Occipital lobe (tissue), 2 donors: Measurements from ENCODE around the gene SCRG1. TPM values are rescaled to one million over a fixed set of nuclear protein-coding genes. Genes with fewer than 3 reads are reported as not detected.
A peak's percentile ranks its signal among the peaks of the same experiment; 100 is the strongest.

ENCODE experiments used
- DNase-seq: peaks from one replicate; lab custom pipeline; 2025; lab: John Stamatoyannopoulos, UW
- total RNA-seq: library from RNA; depleted of rRNA; stranded (reverse); fragments of >200 nt; gene quantifications from one replicate; pipeline ENCODE4 v1.2.3, GENCODE V29; 2014

Gene SCRG1
- total RNA-seq, 1 donor from 2014 or later: 2.8 TPM

DNA sequence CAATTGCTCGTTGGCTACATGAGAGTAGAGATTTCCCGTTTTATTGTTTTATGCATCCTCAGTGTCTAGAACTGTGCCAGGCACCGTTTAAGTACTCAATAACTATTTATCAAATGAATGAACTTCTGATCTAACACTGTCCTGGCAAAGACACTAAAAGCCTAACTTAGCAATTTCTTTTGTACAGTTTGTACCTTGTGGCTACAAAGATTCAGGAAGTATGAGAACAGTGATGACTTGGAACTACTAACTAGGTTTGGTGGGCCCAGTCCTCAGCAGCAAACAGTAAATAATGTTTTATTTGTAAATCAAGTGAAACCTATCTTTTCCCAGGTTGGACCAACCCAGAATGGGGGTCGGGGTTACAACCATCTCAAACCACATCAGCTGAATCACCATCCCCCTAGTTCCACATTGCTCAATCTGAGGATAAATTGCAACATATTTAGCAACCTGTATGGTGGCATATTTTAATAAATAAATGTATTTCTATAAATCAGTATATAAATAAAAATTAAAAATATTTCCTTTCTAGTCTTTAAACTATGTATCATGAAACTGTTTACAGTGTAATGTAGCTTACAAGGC is 12.3 kb upstream of the SCRG1 start:
- DNase-seq: no peak

DNA sequence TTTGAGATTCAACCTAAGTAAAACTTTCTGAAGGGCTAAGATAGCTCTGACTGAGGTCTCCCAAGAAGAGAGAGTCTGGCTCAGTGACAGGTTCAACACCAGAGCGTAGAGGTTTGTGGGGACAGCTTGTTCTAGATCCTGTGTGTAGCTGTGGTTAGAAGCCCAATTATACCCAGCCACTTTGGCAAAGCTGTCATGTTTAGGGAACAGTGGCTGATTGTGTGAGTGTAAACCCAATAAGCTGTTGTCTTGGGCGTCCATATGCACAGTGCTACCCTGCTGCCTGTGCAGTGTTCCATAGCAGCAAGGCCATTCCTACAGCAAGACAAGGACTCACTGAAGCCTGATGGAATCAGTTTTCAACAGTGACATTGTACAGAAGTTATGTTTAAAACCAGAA is 11.2 kb upstream of the SCRG1 start:
- peak; percentile 32 for DNase-seq

DNA sequence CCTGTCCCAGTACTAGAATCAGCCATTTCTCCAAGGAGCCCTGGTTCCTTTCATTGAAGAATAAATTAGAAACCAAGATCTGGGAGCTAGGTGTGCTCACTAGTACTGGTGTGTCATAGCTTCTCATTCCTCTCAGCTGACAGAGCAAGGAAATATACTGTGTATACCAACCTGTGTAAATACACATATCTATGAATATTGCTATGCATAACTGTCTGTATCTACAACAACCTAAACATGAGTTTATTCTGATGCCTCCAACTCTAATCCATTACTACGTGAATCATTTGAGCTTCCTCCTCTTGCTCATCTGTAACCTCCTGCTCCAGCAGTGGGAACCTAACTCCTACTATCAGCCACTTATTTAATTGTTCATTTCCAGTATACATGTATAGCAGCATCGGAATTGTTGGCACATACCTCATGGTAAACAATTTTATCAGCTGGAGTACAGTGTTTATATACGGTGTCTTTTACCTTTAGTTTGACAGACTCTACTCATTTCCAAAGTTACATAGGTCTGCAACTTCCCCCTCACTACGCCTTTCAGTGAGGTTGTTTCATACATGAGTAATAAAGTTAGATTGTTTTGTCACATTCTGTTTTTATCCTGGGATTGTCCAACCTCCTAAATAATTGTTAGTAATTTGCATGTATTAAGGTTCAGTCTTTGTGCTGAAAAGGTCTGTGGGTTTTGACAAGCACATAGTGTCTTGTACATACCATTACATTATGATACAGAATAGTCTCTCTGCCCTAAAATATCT is 7.1 kb upstream of the SCRG1 start:
- no peak for DNase-seq

DNA sequence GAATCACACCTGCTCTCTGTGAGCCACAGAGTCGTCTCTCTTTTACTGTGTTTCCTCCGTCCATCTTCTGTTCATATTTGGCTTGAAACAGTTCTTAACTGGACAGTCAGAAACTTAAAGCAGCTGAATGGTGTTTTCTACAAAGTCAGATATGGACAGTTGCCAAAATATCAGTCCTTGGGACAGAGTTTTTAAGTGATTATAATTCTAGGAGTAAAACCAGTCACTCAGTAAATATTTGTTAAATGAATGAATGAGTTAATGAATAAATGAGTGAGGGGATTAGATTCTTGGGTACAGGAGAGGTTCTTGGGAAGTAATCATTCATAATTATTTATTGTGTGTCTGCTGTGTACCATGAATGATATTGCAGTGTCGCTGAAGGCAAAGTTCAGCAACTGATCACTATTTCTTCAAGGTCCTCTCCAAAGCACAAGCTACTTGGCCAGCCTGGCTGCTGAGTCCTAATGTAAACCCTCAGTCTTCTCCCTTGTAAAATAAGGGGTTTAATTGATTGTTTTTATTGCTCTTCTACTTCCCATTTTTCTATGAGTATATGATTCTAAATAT is 5.5 kb upstream of the SCRG1 start:
- DNase-seq: no peak

DNA sequence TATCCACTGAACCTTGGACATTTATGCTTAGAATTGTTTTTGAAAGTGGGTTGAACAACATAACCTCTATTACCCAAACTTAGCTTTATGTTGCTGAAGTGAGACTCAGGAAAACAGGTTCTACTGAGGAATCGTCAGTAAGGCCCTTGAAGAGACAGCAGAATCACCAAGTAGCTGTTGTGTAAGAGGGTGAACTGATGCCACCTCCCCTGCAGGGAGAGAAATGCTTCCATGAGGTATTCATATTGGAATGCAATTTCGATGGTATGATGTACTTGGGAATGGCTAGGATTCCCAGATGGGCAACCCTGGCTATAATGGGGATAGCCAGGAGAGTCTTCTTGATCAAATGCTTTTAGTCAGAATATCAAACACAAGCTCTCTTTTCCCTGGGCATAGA is 4.1 kb upstream of the SCRG1 start:
- no peak for DNase-seq

DNA sequence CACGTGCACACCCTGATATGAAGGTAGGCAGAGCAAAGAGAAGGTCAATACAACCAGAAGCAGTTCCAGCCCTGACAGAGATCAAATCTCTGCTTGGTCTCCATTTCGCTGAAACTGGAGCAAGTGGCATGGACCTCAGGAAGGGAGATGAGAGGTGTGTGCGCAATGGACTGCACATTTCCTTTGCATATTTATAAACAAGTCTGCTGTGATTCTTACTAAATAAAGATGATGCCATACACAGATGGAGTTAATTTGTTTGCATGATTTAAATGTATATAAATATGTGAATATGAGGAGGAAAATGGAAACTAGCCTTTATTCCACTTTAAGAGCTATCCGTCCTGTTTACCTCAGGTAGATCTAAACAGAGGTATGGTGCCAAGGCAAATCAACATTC is 2.1 kb upstream of the SCRG1 start:
- DNase-seq: no peak

DNA sequence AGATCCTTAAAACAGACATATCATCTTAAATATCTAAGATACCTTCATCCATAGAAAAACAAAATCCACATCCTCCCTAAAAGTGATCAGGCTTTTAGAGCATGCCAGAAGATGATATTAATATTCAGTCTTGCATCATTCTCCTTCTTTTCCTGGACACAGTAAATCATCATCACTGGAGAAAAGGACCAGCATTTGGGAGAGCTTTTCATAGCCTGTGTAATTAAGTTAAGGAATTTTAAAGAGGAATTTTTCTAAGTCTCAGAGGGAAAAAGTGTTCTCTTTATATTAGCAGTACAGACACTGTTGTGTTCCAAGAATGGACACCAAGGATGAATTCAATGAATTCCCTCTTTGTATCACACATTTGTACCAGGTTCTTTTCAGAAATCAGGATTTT is 696 bp downstream of the SCRG1 start:
- DNase-seq: no peak

DNA sequence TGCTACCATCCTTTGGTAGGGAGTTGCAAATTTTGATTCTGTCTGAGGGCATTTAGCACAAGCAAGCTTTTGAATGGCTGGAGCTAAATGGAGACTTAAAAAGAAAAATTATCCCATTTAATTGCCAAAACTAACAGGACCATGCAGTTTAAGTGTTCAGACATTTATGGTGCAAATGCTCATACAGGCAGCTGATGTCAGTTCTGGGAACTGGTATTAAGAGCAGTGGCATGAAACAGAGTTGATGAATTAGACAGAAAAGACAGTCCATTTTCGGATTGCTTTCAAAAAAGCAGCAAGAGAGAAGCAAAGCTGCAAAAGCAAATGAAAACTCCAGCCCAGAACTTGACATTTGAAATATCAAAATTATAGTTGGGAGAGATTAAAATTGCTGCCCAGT is 1.3 kb downstream of the SCRG1 start:
- DNase-seq: no peak

DNA sequence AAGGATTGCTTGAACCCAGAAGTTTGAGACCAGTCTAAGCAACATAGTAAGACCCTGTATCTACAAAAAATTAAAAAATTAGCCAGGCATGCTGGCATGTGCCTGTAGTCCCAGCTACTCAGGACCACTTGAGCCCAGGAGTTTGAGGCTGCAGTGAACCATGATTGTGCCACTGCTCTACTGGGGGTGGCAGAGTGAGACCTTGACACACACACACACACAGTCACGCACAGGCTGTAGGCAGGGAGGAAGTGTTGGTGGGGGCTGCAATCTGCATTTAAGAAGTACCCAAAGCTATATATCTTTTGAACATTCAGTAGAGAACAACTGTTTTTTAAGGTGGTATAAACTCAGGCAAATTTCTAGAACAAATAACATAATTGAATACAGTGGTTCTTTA is 7.2 kb downstream of the SCRG1 start:
- no peak for DNase-seq

DNA sequence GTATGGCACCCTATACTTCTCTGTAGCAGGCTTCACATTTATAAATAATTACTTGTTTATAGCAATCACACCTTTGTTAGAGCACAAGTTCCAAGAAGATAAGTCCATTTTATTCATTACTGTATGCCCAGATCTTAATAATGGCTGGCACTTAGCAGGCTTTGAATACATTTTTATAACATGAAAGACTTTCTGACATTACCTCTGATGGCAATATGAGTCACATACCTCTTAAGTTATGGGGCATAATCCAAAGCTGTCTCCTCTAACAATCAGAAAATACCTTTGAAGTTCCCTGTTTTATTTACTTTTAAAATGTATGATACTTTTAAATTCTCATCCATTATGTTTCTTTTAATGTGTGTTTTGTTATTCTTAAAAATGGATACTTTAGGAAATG is 12.2 kb downstream of the SCRG1 start:
- no peak for DNase-seq

DNA sequence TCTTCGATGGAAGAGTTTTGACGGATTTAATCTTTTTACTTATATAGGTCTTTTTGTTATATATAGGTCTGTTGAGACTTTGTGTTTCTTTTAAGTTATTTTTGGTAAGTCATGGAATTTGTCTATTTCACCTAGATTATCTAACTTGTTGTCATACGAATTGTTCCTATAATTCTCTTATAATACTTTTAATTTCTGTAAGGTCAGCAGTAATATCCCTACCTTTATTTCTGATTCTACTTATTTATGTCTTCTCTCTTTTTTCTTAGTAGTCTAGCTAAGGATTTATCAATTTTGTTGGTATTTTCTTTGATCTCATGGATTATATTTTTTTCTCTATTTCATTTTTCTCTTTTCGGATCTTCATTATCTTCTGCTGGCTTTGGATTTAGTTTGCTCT is 16.6 kb downstream of the SCRG1 start:
- DNase-seq: no peak

DNA sequence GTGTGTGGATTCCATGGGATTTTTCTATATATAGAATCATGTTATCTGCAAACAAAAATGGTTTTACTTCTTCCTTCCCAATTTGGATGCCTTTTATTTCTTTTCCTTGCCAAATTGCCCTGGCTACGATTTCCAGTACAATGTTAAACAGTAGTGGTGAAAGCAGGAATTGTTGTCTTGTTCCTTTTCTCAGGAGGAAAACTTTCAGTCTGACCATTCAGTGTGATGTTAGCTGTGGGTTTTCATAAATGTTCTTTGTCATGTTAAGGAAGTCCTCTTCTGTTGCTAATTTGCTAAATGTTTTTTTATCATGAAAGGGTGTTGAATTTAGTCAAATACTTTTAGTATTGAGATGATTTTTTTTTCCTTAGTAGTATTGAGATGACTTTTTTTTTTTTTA is 17.3 kb downstream of the SCRG1 start:
- DNase-seq: no peak

DNA sequence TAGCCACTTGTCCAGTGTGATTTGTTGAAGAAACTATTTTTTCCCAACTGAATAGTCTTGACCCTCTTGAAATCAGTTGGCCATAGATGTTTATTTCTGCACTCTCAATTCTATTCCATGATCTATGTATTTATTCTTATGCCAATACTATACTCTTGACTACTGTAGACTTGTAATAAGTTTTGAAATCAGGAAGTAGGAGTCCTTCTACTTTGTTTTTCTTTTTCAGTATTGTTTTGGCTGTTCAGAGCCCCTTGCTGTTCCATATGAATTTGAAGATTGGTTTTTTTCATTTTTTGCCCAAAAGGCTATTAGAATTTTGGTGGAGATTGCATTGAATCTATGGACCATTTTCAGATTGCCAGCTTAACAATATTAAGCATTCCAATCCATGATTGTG is 17.9 kb downstream of the SCRG1 start:
- no peak for DNase-seq

DNA sequence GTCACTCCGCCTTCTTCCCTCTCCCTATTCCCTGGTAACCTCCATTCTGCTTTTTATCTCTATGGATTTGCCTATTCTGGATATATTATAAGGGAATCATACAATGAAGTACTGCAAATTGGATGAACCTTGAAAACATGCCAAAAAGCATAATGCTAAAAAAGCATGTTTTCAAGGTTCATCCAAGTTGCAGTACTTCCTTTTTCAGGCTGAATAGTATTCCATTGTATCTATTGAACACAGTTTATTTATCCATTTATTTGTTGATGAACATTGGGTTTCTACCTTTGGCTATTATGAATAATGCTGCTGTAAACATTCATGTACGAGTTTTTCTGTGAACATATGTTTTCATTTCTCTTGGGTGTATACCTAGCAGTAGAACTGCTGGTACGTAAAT is 19.0 kb downstream of the SCRG1 start:
- DNase-seq: no peak

DNA sequence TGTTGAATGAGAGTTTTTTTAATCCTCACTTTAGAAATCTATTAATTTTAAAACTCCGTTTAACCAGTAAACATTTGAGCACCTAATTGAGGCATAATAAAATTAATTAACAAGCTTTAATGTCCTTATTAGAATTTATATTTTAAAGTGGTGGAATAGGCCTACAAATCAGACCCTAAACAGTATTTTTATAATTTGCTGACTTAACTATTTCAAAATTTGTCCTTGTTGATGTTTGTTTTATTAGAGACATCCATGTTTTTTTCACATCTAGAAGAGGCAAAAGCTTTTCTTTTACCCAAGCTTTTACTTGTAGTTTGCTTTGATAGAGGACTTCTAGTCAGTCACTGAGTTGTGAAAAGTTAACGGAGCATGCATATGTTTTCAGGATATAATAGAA is 24.3 kb downstream of the SCRG1 start:
- DNase-seq: no peak

DNA sequence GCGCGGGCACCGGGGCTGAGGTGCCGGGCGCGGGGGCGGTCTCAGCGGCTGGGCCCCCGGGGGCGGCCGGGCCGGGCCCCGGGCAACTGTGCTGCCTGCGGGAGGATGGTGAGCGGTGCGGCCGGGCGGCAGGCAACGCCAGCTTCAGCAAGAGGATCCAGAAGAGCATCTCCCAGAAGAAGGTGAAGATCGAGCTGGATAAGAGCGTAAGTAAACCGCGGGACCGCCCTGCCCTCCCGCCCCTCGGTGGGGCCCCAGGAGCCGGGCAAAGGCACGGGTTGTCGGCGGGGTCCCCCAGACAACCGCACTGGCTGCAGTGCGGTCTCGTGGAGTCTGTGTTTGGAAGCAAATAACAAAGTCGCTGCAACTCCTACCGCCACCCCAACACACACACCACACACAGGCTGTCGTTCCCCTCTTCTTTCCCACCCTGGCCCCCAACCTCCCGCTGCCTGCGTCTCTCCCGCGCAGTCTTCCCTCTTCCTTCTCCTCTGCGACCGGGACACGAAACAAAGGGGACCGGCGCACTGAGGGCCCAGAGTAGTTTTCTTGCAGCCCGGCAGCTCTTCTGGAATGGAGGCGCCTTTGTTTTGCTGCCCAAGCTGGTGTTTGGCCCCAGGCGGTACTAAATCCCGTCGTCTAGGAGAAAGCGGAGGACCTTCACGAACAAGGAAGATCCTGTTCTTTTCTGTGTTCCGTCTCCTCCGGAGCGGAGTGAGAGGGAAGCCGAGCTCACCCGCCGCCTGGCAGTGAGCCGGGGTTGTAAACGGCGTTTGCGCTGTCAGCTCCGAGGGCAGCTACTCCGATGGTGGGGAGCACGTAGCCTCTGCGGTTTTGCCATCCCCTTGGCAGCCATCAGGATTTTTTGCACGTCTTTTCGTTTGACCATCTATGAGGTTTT is 27.4 kb downstream of the SCRG1 start:
- peak; percentile 72 for DNase-seq

DNA sequence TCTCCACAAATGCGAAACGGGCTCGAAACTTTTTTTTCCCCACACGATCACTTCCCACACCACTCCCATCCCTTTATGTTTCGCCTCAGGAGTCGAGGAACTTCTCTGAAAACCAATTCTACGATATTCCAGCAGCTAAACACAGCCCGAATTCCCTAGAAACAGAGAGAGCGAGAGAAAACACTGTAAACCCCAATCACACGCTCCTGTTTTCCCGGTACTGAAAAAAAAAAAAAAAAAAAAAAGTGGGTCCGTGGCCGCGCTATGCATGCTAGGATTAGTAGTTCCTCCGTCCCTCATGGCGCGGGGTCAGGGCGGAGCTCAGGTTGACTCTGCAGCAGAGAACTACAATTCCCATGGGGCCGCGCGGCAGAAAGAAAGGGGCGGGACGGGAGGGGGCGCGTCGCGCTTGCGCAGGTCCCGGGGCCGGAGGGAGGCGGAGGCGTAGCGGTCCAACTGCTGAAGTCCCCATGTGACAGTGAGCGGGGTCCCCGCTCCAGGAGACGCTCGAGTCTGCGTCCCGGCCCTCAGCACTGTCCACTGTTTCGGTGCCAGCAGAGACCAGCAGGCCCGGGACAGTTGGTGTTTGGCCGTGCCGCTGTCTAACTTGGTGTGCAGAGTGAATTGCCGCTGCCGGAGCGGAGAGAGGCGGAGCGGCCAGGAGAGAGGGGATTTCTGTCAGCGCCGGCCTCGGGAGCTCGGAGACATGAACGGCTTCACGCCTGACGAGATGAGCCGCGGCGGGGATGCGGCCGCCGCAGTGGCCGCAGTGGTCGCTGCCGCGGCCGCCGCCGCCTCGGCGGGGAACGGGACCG is 28.2 kb downstream of the SCRG1 start, which contains the start of gene SAP30:
Gene SAP30 (plus strand): TSS at position 478 of the 815 bp plus-strand sequence. CDS start 229 bp downstream, at position 707.
- DNase-seq: peak; percentile 97

DNA sequence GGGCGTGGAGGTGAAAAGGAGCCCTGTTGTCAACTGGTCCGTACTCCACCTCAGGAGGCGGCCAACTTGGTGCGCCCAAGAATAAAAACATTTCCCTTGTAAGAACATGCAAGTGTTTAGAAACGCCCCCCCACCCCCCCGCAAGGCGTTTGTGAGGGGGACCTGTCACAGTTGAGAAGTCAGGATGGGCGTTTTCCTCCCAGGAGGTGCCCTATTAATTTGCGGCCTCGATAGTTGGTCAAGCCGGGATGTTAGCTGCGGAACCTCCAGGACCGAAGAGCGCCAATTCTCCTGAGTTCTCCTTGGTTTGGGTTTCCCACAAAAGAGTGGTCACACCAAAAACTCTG is 28.8 kb downstream of the SCRG1 start:
- DNase-seq: no peak

DNA sequence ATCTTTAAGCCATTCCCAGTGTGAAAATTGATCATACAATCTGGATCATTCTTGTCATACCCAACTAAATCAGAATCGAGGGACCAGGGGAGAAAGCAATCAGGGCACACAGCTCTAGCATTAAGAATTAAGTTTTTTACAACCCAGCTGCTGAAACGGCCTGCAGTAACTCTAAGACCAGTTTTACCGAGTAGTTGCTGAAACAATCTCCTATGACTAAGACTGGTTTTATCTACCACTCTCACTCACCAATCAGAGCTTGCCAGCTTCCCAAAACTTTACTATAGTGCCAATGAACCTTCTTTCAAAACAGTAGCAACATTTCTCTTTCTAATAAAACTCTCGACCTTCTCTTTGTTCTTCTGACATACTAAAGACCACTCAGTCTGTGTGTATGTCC is 31.0 kb downstream of the SCRG1 start:
- no peak for DNase-seq

DNA sequence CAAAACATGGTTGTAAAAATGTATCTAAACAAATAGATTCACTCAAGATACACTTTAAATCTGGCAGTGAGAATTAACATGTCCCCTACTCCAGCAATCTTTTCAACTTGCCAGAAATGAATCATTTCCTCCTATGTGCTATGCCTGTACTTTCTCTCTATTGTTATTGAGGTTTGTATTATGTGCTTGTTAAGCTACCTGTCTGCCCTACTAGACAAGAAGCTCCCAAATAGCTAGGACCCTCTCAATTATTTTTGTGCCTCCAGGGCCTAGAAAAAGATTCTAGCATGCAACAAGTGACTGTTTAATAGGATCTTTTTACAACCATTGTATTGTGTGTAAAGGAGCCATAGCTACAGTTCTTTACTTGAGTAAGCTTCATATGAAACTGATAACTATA is 31.6 kb downstream of the SCRG1 start:
- no peak for DNase-seq

DNA sequence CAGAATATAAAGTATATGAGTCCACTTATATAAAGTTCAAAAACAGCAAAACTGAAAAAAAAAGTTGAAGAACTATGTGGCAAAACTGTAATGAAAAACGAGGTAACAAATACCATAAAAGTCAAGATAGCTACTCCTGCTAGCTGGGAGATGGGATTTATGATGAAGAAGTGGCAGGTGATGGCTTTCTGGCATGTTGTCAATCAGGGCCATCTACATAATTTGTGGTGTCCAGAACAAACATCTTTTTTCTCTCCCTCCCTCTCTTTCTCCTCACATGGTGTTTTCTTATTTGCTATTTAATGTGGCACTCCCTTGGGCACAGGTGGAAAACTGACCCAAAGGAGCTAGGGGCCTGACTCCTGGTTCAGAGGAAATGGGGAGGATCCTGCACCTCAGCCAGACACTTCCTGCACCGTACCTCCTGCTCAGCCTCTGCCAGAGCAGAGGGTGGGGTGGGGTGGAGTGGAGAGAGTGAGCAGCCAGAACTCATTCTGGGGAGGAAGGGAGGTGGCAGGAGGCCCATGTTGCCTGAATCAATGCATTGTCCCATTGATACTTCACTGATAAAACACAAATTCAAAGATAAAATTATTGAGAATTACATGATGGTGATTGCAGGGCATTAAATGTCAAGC is 33.4 kb downstream of the SCRG1 start:
- DNase-seq: no peak
